Smooth muscle cell of the brain vasculature (primary cell): ENCODE data around the gene FNTB.
A peak's percentile ranks its signal among the peaks of the same experiment; 100 is the strongest.

Experiments used
- DNase-seq: peaks from one replicate; pipeline ENCODE4 v3.0.0-alpha.2; 2012; ENCODE audit warnings: low read depth, low spot score

The FNTB gene

GRCh38 chr14:64986648-64987437 is at the start of gene FNTB:
Gene FNTB, plus strand, starts transcription at chr14:64986895. Its CDS starts 59 bp downstream, at chr14:64986954.
- peak; percentile 91 for DNase-seq

GRCh38 chr14:64937171-64937820 is 49.4 kb upstream of the FNTB start:
- no peak for DNase-seq

- DNase-seq = no peak
These were observed 48.9 kb upstream of the FNTB start for GRCh38 chr14:64937821-64938193.

- no peak for DNase-seq
These were observed 47.5 kb upstream of the FNTB start for GRCh38 chr14:64938972-64939816.

- DNase-seq = no peak
These were observed 46.9 kb upstream of the FNTB start for GRCh38 chr14:64939817-64940190.

GRCh38 chr14:64940336-64940910 is 46.3 kb upstream of the FNTB start:
- no peak for DNase-seq

GRCh38 chr14:64942531-64943111 is 44.1 kb upstream of the FNTB start, which contains the start of gene GPX2:
Gene GPX2, minus strand, starts transcription at chr14:64942745. Its CDS starts 19 bp downstream, at chr14:64942726.
- DNase-seq = no peak

- DNase-seq = no peak
These were observed 43.1 kb upstream of the FNTB start for GRCh38 chr14:64943556-64943955.

- no peak for DNase-seq
These were observed 42.7 kb upstream of the FNTB start for GRCh38 chr14:64944041-64944440.

- no peak for DNase-seq
These were observed 41.8 kb upstream of the FNTB start for GRCh38 chr14:64944861-64945260.

- no peak for DNase-seq
These were observed 41.1 kb upstream of the FNTB start for GRCh38 chr14:64945431-64946178.

GRCh38 chr14:64946310-64947045 is 40.2 kb upstream of the FNTB start:
- DNase-seq = no peak

- no peak for DNase-seq
These were observed 38.7 kb upstream of the FNTB start for GRCh38 chr14:64947710-64948611.

- DNase-seq = no peak
These were observed 38.0 kb upstream of the FNTB start for GRCh38 chr14:64948612-64949210.

- no peak for DNase-seq
These were observed 35.8 kb upstream of the FNTB start for GRCh38 chr14:64950889-64951288.

GRCh38 chr14:64951291-64951690 is 35.4 kb upstream of the FNTB start:
- no peak for DNase-seq

GRCh38 chr14:64951724-64952123 is 35.0 kb upstream of the FNTB start:
- no peak for DNase-seq

- DNase-seq = no peak
These were observed 33.9 kb upstream of the FNTB start for GRCh38 chr14:64952598-64953309.
